Measurements from ENCODE around the gene DDX39A.

GRCh38 chr19:14390548-14390947 lies 28.6 kb downstream of the DDX39A start:
- TF ChIP-seq, protein P1, sequence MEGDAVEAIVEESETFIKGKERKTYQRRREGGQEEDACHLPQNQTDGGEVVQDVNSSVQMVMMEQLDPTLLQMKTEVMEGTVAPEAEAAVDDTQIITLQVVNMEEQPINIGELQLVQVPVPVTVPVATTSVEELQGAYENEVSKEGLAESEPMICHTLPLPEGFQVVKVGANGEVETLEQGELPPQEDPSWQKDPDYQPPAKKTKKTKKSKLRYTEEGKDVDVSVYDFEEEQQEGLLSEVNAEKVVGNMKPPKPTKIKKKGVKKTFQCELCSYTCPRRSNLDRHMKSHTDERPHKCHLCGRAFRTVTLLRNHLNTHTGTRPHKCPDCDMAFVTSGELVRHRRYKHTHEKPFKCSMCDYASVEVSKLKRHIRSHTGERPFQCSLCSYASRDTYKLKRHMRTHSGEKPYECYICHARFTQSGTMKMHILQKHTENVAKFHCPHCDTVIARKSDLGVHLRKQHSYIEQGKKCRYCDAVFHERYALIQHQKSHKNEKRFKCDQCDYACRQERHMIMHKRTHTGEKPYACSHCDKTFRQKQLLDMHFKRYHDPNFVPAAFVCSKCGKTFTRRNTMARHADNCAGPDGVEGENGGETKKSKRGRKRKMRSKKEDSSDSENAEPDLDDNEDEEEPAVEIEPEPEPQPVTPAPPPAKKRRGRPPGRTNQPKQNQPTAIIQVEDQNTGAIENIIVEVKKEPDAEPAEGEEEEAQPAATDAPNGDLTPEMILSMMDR (IDR thresholded peaks at IDR 0.05) = no peak
- TF ChIP-seq RXRA (IDR thresholded peaks at IDR 0.05; ENCODE audit: borderline replicate concordance, low read depth) (no peak), YY1 (IDR thresholded peaks at IDR 0.05; ENCODE audit: low read depth) (no peak), MXI1 (IDR thresholded peaks at IDR 0.05; ENCODE audit: low read depth, low read length) (no peak), RCOR1 (IDR thresholded peaks at IDR 0.05; ENCODE audit: low read length) (no peak), NFIC (IDR thresholded peaks at IDR 0.05; ENCODE audit: borderline replicate concordance) (no peak), JUND (IDR thresholded peaks at IDR 0.05) (no peak), FOXM1 (IDR thresholded peaks at IDR 0.05; ENCODE audit: low read depth) (no peak), NRF1 (IDR thresholded peaks at IDR 0.05; ENCODE audit: low read depth, low read length) (no peak), GABPA (IDR thresholded peaks at IDR 0.05; ENCODE audit: low read depth) (no peak), RAD21 (IDR thresholded peaks at IDR 0.05; ENCODE audit: low read length) (no peak), ELF1 (IDR thresholded peaks at IDR 0.05) (no peak), REST (IDR thresholded peaks at IDR 0.05; ENCODE audit: low read depth, low read length) (no peak)
- TF ChIP-seq, protein P2, sequence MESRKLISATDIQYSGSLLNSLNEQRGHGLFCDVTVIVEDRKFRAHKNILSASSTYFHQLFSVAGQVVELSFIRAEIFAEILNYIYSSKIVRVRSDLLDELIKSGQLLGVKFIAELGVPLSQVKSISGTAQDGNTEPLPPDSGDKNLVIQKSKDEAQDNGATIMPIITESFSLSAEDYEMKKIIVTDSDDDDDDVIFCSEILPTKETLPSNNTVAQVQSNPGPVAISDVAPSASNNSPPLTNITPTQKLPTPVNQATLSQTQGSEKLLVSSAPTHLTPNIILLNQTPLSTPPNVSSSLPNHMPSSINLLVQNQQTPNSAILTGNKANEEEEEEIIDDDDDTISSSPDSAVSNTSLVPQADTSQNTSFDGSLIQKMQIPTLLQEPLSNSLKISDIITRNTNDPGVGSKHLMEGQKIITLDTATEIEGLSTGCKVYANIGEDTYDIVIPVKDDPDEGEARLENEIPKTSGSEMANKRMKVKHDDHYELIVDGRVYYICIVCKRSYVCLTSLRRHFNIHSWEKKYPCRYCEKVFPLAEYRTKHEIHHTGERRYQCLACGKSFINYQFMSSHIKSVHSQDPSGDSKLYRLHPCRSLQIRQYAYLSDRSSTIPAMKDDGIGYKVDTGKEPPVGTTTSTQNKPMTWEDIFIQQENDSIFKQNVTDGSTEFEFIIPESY (IDR thresholded peaks at IDR 0.05; ENCODE audit: borderline replicate concordance, low read depth) = no peak
